MG63 (cell line): ENCODE measurements around the gene ZNF773. TPM values are rescaled to one million over a fixed set of nuclear protein-coding genes. Genes with fewer than 3 reads are reported as not detected.
"Not testable (repeated sequence)": the region's sequence is repeated elsewhere in the genome, so short reads cannot be mapped to it uniquely, and the experiment has no call there.

Experiments used
- DNase-seq: peaks from one replicate; pipeline ENCODE4 v3.0.0-alpha.2; 2020
- H3K27me3 ChIP-seq: fragments of 250-450 bp; sonication (Bioruptor Pico); 2 replicates; pipeline ENCODE4 v1.5.1; 2020; ENCODE audit warnings: mild to moderate bottlenecking, moderate library complexity
- H3K36me3 ChIP-seq: fragments of 250-450 bp; sonication (Bioruptor Pico); 2 replicates; pipeline ENCODE4 v1.5.1; 2020; ENCODE audit warnings: mild to moderate bottlenecking, moderate library complexity
- H3K4me3 ChIP-seq: fragments of 250-450 bp; sonication (Bioruptor Pico); 2 replicates; pipeline ENCODE4 v1.5.1; 2020; ENCODE audit warnings: mild to moderate bottlenecking, moderate library complexity
- H3K9me3 ChIP-seq: fragments of 250-450 bp; sonication (Bioruptor Pico); 2 replicates; pipeline ENCODE4 v1.5.1; 2020; ENCODE audit warnings: mild to moderate bottlenecking, moderate library complexity
- total RNA-seq: library from RNA; depleted of rRNA; stranded (reverse); fragments of >200 nt; shearing (Covaris generic); gene quantifications from 2 replicates; pipeline ENCODE4 v1.2.3, GENCODE V29; 2014; ENCODE audit warnings: low replicate concordance; rRNA removed

Gene ZNF773
- 8.6 and 22.8 TPM in 2 replicates for total RNA-seq

DNA sequence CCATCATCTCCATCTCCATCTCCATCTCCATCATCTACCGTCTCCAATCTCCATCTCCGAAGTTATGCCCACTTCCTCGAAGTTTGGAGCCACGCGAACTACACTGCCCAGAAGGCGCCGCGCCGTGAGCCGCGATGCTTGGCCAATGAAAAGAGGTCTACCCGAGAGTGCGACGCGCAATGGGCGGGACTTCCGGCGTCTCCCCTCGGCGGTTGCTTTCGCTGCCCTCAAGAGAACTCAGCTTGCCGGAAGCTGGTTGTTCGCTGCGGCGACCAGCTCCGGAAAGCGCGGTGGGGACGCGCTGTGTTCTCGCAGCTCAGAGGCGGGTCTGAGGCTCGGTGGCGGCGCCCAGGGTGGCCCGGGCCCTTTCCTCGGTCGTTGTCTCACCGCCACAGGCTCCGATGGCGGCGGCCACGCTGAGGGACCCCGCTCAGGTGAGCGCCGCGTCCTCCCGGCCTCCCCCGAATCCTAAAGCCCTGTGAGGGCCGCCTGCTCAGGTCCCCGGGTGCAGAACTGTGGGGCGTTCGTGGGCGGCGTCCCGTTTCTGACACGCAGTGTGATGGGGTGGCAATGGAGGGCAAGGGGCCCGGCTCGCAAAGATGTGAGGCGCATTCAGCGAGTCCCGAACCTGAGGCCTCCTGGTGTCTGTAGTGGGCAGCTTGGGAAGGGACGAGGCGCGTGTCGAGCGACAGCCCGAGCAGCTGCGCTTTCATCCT lies at the start of gene ZNF773:
Gene ZNF773 (plus strand): TSS at position 259 of the 716 bp plus-strand sequence. CDS start 143 bp downstream, at position 402.
- DNase-seq = peak; percentile 98
- Histone ChIP-seq H3K9me3 (peaks cover 14% of the 10 kb centered on the region; the same call in 1 of the 2 replicates), H3K4me3 (peak within 1 kb of the TSS; percentile 99), H3K36me3 (peaks cover 29% of the 10 kb centered on the region)
- not testable (repeated sequence) for H3K27me3 ChIP-seq

DNA sequence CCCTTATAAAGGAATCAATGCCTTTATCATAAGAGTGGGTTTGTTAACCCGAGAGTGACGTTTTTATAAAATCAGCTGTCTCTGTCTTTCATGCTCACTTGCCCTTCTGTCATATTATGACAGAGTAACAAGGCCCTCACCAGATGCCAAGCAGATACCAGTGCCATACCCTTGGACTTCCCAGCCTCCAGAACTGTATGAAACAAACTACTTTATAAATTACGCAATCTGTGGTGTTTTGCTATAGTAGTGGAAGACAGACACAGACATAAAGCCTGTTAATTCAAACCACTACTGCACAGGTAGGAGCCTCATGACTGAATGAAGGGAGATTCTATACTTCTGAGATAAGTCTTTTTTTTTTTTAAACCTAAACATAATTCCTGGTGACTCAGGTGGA lies 47.4 kb upstream of the ZNF773 start:
- Histone ChIP-seq H3K9me3 (peaks cover 12% of the 10 kb centered on the region), H3K27me3 (no peaks in the 10 kb centered on the region), H3K36me3 (peaks cover 2% of the 10 kb centered on the region; the same call in 1 of the 2 replicates), H3K4me3 (no peak overlapping the region)
- DNase-seq = no peak

DNA sequence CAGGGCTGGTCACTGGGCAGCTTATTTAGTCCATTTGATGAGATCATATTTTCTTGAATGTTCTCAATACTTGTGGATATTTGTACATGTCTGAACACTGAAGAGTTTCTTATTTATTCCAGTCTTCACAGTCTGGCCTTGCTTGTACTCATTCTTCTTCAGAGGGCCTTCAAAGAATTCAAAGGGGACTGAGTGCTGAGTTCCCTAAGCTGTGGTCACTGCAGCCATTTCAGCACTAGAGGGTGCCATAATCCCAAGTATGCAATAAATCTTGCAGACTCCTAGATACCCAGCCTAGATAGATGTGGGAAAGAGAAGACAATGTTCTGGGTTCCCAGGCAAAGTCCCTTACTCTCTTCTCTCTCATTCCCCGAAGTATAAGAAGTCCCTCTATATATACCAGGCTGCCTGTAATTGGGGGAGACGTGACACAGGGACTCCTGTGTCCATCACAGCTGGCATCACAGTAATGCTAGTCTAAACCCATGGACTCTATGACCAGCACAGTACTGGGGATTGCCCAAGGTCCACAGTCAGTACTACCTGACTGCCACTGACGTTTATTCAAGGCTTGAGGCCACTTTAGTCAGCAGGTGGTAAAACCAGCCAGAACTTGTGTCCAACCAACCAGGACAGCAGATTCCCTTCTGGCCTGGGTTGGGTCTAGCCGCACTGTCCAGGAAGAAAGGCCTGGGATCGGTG lies 33.9 kb upstream of the ZNF773 start:
- Histone ChIP-seq H3K9me3 (peaks cover 39% of the 10 kb centered on the region), H3K36me3 (no peaks in the 10 kb centered on the region), H3K4me3 (no peak overlapping the region), H3K27me3 (no peaks in the 10 kb centered on the region)
- DNase-seq = no peak

DNA sequence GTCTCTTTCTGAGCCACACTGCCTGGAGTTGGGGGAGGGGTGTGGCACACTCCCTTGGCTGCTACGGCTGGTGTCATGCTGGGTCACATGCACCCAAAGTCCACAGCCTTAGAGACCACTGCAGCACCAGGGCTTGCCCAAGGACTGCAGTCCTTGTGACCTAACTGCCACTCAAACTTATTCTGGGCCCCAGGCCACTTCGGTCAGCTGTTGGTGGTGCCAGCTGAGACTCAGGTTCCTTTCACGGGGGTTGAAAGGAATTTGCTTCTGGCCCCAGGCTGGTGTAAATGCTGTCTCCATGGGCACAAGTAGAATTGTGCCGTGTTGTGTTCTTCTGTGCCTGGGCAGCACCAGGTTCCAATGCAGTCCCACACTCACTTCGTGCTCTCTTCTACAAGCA lies 33.2 kb upstream of the ZNF773 start:
- H3K36me3 ChIP-seq = no peaks in the 10 kb centered on the region
- H3K4me3 ChIP-seq = no peak overlapping the region
- no peaks in the 10 kb centered on the region for H3K27me3 ChIP-seq
- DNase-seq = no peak
- peaks cover 38% of the 10 kb centered on the region for H3K9me3 ChIP-seq

DNA sequence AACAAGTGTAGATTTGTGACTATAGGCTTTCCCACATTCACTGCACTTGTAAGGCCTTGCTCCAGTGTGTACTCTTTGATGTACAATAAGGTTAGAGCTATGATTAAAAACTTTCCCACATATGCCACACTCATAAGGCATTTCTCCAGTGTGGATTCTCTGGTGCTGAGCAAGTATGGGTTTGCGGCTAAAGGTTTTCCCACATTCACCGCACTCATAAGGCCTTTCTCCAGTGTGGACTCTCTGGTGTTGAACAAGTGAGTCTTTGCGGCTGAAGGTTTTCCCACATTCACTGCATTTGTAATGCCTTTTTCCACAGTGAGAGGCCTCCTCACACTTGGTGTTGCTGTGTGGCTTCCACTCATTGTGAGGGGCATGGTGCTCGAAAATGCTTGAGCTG lies 26.1 kb upstream of the ZNF773 start:
- Histone ChIP-seq H3K9me3 (peaks cover 71% of the 10 kb centered on the region), H3K27me3 (no peaks in the 10 kb centered on the region), H3K4me3 (no peak overlapping the region), H3K36me3 (peaks cover 34% of the 10 kb centered on the region)
- DNase-seq = no peak

DNA sequence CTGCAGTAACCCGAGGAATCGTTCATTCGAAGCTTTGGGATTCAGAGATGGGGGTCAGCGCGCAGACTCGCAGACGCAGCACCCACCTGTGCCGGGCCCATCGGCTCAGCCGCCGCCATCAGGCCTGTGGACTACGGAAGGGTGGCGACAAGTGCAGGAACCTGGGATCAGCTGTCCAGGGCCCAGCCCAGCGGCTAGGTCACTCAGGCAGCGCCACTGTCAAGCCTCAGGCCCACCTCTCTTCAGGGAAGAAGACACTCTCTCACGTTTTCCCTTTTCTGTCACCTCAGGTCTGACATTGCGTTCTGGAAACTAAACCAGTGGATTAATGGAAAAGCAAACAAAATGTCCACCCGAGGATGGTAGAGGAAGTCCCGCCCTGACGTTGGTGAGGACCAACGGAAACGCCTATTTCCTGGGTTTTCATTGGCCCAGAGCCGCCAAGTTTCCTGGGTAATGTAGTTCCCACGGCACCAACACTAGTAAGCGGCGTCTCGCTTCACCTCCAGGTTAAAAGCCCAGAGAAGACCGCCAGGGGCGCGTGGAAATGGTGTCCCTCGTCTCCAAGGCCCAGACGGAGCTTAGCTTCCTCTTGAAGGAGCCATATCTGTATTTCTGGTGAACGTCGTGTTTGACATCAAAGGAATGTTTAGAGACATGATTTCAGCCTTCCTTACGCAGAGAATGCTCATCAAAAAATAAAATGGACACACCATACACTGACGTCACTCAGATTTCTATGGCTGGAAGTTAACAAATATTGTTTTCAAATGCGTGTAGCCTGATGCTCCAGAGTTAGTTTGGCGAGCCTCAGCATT lies 22.3 kb upstream of the ZNF773 start, which contains the start of gene ZNF772:
Gene ZNF772 (minus strand): TSS at position 376 of the 818 bp plus-strand sequence. CDS start 257 bp downstream, at position 119.
- Histone ChIP-seq H3K9me3 (peaks cover 54% of the 10 kb centered on the region), H3K27me3 (no peaks in the 10 kb centered on the region), H3K36me3 (peaks cover 31% of the 10 kb centered on the region), H3K4me3 (peak within 1 kb of the TSS; percentile 59)
- peak; percentile 90 for DNase-seq

DNA sequence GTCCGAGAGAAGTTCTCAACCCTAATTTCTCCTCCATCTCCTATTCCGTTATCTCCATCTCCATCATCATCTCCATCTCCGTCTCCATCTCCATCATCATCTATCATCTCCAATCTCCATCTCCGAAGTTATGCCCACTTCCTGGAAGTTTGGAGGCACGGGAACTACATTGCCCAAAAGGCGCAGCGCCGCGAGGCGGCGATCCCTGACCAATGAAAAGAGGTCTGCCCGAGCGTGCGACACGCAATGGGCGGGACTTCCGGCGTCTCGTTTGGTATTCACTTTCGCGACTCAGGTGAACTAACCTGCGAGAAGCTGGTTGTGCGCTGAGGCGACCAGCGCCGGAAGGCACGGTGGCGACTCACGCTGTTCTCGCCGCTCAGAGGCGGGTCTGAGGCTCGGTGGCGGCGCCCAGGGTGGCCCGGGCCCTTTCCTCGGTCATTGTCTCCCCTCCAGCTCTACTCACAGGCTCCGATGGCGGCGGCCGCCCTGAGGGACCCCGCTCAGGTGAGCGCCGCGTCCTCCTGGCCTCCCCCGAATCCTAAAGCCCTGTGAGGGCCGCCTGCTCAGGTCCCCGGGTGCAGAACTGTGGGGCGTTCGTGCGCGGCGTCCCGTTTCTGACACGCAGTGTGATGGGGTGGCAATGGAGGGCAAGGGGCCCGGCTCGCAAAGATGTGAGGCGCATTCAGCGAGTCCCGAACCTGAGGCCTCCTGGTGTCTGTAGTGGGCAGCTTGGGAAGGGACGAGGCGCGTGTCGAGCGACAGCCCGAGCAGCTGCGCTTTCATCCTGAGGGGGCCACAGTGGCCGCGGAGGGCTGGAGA lies 12.1 kb upstream of the ZNF773 start, which contains the start of gene ZNF419:
Gene ZNF419 (plus strand): TSS at position 274 of the 822 bp plus-strand sequence. CDS start 201 bp downstream, at position 475.
- peak within 1 kb of the TSS; percentile 99 for H3K4me3 ChIP-seq
- H3K9me3 ChIP-seq = peaks cover 18% of the 10 kb centered on the region
- peak; percentile 92 for DNase-seq
- peaks cover 22% of the 10 kb centered on the region for H3K36me3 ChIP-seq
- H3K27me3 ChIP-seq = not testable (repeated sequence)

DNA sequence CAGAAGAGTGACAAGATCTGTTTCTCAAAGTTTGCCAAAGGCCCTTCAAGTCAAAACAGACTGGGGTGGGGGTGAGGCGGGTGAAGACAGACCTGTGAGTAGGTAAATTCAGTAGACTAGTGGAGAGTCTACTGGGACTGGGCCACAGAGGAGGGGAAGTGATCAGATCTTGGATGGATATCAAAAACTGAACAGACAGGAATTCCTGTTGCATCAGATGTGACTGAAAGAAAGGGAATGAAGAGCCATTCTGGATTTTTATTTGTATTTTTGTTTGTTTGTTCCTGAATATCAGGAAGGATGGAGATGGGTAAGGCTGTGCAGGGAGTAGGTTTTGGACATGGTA lies 11.5 kb upstream of the ZNF773 start:
- Histone ChIP-seq H3K36me3 (peaks cover 27% of the 10 kb centered on the region), H3K4me3 (peak overlapping the region; percentile 37; the same call in 1 of the 2 replicates), H3K9me3 (peaks cover 18% of the 10 kb centered on the region)
- not testable (repeated sequence) for H3K27me3 ChIP-seq, DNase-seq

DNA sequence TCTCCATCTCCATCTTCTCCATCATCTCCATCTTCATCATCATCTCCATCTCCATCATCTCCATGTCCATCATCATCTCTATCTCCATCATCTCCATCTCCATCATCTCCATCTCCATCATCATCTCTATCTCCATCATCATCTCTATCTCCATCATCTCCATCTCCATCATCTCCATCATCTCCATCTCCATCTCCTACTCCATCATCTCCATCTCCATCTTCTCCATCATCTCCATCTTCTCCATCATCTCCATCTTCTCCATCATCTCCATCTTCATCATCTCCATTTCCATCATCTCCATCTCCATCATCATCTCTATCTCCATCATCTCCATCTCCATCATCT lies 432 bp upstream of the ZNF773 start:
- not testable (repeated sequence) for H3K27me3 ChIP-seq, DNase-seq
- Histone ChIP-seq H3K36me3 (peaks cover 32% of the 10 kb centered on the region), H3K9me3 (peaks cover 14% of the 10 kb centered on the region; the same call in 1 of the 2 replicates), H3K4me3 (peak overlapping the region; percentile 99)

DNA sequence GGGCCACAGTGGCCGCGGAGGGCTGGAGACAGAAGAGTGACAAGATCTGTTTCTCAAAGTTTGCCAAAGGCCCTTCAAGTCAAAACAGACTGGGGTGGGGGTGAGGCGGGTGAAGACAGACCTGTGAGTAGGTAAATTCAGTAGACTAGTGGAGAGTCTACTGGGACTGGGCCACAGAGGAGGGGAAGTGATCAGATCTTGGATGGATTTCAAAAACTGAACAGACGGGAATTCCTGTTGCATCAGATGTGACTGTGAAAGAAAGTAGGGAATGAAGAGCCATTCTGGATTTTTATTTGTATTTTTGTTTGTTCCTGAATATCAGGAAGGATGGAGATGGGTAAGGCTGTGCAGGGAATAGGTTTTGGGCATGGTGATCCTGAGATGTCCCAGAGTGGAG lies 662 bp downstream of the ZNF773 start:
- peaks cover 32% of the 10 kb centered on the region for H3K36me3 ChIP-seq
- not testable (repeated sequence) for DNase-seq, H3K27me3 ChIP-seq
- peak overlapping the region; percentile 44 for H3K4me3 ChIP-seq
- H3K9me3 ChIP-seq = peaks cover 14% of the 10 kb centered on the region; the same call in 1 of the 2 replicates

DNA sequence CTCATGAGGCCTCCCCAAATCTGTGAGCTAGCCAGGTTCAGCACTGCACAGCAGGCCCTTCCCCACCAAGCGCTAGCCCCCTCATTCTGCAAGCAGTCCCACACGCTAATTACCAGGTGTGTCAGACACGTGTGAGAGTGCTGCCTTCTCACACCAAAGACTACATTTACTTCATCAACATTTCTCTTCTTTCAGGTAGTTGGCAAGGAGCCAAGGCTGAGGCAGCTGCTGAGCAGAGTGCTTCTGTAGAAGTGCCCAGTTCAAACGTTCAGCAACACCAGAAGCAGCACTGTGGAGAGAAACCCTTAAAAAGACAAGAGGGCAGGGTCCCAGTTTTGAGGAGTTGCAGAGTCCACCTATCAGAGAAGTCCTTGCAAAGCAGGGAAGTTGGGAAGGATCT lies 6.4 kb downstream of the ZNF773 start:
- DNase-seq = no peak
- H3K36me3 ChIP-seq = peaks cover 71% of the 10 kb centered on the region

DNA sequence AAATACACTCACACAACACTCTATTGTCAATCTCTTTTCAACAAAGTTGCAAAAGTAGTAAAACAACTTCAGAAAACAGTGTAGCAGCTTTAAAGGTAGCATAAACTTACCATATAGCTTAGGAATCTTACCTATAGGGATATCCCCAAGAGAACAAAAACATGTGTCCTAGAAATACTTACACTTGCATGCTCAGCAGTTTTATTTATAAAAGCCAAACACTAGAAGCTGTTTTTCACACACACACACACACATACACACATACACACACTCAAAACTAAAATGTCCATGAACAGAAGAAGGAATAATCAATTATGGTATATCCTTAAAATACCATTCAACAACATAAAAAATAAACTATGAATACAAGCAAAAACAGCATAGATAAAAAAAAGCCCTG lies 11.7 kb downstream of the ZNF773 start:
- Histone ChIP-seq H3K9me3 (peaks cover 43% of the 10 kb centered on the region), H3K27me3 (no peaks in the 10 kb centered on the region), H3K36me3 (peaks cover 60% of the 10 kb centered on the region)

More for the DNA sequence above, 6.4 kb downstream of the ZNF773 start:
- Histone ChIP-seq H3K4me3 (no peak overlapping the region), H3K9me3 (peaks cover 21% of the 10 kb centered on the region; the same call in 1 of the 2 replicates), H3K27me3 (no peaks in the 10 kb centered on the region)

DNA sequence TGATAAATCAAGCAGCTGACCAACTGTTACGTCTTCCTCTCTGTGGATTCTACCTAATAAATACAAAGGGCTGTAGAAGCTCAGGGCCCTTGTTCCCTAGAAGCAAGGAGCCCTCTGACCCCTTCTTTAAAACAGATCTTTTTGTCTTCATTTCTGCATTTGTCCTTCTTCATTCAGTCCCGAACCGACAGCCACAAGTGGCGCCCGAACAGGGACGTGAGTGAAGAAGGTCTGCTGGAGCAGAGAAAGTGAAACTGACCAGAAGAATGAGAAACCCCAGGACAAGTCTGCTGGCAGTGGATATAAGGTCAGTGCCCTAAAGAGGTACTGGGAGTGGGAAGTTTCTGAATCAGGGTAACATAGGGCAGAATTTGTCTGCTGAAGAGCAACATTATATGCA lies 13.1 kb downstream of the ZNF773 start:
- peaks cover 54% of the 10 kb centered on the region for H3K36me3 ChIP-seq
- no peak overlapping the region for H3K4me3 ChIP-seq
- peaks cover 40% of the 10 kb centered on the region for H3K9me3 ChIP-seq
- no peaks in the 10 kb centered on the region for H3K27me3 ChIP-seq
- peak; percentile 46 for DNase-seq

More for the DNA sequence above, 11.7 kb downstream of the ZNF773 start:
- DNase-seq = no peak
- no peak overlapping the region for H3K4me3 ChIP-seq

DNA sequence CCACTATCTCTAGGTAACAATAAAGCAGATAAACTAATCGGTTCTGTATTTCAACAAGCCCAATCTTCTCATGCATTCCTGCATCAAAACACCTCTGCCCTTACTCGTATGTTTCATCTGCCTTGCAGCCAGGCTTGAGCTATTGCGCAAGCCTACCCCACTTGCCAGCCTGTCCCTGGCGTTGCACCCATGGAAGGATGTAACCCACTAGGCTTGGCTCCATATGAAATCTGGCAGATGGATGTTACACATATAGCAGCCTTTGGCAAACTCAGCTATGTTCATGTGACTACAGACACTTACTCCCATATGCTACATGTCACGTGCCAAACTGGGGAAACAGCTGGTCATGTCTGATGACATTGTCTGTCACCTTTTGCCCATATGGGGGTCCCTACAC lies 15.5 kb downstream of the ZNF773 start:
- DNase-seq = no peak
- H3K4me3 ChIP-seq = no peak overlapping the region
- no peaks in the 10 kb centered on the region for H3K27me3 ChIP-seq
- peaks cover 34% of the 10 kb centered on the region for H3K9me3 ChIP-seq
- H3K36me3 ChIP-seq = peaks cover 37% of the 10 kb centered on the region

DNA sequence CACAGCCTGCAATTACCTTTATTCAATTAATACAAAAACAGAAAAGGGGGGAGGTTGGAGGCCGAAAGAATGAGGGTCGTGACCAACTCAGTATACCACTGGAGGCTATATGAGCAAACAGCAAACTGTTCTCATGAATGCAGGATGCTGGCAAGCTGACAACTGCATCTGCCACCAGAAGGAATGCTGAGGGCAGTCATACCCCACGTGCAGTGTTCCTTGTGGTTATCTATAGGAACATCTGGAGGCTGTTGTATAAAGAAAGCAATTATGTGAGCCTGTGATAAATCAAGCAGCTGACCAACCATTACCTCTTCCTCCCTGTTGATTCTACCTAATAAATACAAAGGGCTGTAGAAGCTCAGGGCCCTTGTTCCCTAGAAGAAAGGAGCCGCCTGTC lies 18.3 kb downstream of the ZNF773 start:
- DNase-seq, H3K4me3 ChIP-seq, H3K27me3 ChIP-seq: not testable (repeated sequence)
- Histone ChIP-seq H3K9me3 (peaks cover 20% of the 10 kb centered on the region), H3K36me3 (peaks cover 35% of the 10 kb centered on the region)
